GM21528 (cell line): Measurements from ENCODE around the gene TFB2M.
A peak's percentile ranks its signal among the peaks of the same experiment; 100 is the strongest.
"Not testable (repeated sequence)": the region's sequence is repeated elsewhere in the genome, so short reads cannot be mapped to it uniquely, and the experiment has no call there.

Source experiments
- ATAC-seq: cut with Tn5 transposase; IDR thresholded peaks from one replicate; pipeline ENCODE4 v1.9.1; 2021; ENCODE audit warnings: mild to moderate bottlenecking, moderate library complexity; ENCODE audit not compliant: unreplicated experiment, low FRiP score

TFB2M gene, protein sequence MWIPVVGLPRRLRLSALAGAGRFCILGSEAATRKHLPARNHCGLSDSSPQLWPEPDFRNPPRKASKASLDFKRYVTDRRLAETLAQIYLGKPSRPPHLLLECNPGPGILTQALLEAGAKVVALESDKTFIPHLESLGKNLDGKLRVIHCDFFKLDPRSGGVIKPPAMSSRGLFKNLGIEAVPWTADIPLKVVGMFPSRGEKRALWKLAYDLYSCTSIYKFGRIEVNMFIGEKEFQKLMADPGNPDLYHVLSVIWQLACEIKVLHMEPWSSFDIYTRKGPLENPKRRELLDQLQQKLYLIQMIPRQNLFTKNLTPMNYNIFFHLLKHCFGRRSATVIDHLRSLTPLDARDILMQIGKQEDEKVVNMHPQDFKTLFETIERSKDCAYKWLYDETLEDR

DNA sequence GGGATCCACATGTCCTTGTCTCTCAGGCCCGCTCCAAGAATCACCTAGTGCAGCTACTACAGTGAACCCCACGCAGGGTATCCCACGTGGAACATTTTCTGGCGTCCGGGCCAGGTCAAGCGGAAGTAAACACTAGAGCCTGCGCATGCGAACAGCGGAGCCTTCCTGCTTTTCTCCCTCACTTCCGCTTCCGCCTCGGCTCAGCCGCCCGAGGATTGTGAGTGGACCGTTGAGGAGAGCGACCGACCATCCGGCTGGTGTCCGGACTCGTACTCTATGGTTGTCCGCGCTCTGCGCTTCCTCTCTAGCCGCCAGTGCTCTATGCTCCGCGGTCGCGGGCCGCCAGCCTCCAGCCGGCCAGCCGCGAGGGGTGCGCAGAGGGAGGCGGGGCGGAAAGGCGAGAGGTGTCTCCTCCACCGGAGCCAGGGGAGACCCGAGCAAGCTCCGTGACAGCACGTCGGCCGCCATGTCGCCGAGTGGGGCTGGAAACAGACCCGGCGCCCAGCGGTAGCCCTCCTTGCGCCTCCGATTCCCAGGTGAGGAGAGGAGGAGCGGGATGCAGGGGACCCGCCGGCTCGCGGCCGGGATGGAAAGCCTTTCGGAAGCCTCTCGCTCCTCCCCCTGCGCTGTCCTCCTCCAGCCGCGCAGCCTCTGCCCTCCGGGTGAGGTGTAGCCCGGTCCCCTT lies at the start of gene TFB2M, which contains the start of gene CNST:
Gene TFB2M (minus strand): TSS at position 134 of the 685 bp plus-strand sequence. CDS start 123 bp downstream, at position 11.
Gene CNST (plus strand): TSS at position 329 of the 685 bp plus-strand sequence. CDS start 25,107 bp downstream, outside the sequence.
- ATAC-seq = peak; percentile 94

DNA sequence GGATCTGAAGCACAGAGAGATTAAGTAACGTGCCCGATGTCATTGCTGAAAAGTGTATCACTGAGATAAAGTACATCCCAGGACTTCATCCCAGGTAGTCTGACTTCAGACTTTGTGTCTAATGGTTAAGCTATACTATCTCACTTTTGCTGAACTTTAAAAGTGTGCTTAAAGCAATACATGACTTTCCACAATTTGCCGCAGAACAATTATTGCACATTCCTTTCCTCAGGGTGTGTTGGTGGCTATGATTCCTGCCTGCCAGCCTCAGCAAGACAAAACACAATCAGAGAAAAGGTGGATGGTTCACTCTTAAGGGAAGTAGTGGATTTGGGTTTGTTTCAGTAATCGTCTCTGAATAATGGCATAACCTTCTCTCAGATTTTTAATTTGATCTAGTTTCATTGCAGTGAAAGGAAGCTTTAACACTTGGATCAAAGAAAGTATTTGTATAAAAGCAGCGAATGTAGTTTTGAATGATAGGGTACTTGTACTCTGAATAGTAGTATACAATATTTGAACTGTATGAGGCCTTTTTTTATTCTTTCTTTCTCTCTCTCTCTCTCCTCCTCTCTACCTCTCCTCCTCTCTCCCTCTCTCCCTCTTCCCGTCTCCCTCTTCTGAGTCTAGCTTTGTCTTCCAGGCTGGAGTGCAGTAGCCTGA lies 47.2 kb upstream of the TFB2M start:
- ATAC-seq = no peak

DNA sequence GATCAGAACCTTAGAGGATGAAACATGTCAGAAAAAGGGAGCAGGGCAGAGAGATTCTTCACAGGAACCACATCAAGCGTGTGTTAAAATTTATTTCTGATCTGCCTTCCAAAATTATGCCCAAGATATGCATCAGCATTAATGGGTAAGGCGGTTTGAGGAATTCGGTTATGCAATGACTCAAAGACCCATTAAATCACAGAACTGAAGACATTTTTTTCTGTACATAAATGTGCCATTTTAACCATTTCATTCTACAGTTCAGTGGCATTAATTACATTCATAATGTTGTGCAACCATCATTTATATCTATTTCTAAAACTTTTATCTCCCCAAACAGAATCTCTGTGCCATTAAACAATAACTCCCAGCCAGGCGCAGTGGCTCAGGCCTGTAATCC lies 43.6 kb upstream of the TFB2M start:
- ATAC-seq = no peak

DNA sequence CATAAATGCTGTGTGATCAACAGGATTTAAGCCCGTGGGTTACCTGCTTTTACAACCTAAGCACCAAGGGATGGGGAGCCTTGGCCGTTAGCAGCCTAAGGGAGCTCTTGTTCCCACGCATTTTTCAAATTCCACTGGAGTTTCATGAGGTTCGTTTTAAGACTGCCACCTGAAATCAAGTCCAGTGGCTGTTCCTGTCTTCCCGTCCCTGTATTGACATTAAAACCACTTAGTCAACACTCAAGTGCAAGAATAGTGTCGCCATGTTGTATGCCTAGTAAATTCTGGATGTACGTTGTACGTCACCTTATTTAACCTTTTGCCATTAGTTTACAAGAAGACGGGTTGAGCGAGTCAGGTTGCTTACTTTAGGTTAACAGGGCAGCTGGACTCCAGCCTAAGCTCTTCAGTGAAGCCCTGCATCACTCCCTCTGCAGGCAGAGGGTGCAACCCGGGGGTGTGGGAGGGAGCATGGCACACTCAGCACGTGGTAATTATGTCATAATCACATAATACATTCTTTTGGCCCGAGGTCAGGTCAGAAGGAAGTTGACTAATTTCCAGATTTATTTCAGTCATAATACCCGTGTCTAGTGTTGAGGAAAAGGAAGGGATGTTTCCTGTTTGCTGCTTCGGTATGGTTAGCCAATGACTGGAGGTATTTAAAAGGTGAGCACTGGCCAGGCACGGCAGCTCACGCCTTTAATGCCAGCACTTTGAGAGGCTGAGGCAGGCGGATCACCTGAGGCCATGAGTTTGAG lies 42.7 kb upstream of the TFB2M start:
- no peak for ATAC-seq

DNA sequence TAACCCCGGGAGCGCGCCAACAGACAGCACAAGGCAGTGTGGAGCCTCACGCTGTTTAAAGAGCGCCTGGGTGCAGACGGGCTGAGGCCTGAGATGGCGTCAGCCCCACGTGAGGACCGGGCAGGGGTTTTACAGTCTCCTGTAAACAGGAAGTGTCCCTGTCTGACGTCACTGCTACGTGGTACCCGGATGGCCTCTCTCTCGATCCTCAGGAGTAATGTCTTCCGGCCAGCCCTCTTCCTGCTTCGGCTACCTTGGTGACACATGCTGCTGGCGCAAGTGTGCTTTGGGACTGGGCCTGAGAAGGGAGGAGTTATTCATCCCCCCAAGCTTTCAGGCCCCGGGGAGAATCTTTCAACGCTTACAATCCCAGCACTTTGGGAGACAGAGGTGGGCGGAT lies 41.4 kb upstream of the TFB2M start:
- ATAC-seq = no peak

DNA sequence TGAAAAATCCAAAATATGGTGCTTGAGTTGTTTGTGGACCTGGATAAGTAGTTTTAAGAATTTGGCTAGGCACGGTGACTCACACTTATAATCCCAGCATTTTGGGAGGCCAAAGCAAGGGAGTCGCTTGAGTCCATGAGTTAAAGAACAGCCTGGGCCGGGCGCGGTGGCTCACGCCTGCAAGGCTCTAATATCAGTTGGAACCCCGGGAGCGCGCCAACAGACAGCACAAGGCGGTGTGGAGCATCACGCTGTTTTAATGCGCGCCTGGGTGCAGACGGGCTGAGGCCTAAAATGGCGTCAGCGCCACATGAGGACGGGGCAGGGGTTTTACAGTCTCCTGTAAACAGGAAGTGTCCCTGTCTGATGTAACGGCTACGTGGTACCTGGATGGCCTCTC lies 39.2 kb upstream of the TFB2M start:
- not testable (repeated sequence) for ATAC-seq

DNA sequence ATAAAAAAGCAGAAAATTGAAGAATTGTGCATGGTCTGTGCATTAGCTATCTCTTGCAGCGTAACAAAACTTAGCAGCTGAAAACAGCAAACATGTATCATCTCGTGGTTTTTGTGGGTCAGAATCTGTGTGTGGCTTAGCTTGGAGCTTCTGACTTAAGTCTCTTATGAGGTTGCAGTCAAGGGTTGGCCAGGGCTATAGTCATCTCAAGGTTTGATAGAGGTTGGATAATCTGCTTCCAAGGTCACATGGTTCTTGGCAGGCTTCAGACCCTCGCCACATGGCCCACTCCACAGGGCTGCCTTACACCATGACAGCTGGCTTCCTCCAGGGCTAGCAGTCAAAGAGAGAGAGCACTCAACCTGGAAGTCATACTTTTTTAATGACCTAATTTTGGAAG lies 36.1 kb upstream of the TFB2M start:
- ATAC-seq = no peak

DNA sequence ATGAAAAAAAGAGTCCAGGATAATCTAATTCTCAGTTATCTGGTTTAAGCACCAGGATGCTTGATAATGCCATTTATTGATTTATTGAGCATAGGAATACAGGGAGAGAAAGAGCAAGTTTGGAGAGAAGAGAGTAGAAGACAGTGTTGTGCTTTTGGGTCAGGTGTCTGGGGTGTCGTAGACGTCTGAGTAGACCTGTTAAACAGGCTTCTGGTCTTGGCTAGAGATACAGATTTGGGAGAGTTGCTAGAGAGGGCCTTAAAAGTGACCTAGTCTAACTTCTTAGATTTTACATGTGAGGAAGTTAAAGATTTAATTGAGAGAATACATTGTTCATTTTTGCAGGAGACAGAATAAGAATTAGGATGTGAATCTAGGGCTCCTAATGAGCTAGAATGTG lies 34.5 kb upstream of the TFB2M start:
- no peak for ATAC-seq

DNA sequence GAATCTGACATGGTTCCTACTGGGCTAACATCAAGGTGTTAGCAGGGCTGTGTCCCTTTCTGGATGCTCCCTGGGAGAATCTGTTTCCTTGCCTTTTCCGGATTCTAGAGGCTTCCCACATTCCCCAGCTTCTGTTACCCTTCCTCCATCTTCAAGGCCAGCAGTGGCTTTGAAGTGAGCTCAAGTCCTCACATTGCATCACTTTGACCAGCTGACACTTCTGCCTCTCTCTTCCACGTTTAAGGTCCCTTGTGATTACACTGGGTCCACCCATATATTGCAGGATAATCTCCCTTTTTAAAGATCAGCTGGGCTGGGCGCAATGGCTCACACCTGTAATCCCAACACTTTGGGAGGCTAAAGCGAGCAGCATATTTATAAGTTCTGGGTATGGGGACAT lies 33.3 kb upstream of the TFB2M start:
- ATAC-seq = no peak

DNA sequence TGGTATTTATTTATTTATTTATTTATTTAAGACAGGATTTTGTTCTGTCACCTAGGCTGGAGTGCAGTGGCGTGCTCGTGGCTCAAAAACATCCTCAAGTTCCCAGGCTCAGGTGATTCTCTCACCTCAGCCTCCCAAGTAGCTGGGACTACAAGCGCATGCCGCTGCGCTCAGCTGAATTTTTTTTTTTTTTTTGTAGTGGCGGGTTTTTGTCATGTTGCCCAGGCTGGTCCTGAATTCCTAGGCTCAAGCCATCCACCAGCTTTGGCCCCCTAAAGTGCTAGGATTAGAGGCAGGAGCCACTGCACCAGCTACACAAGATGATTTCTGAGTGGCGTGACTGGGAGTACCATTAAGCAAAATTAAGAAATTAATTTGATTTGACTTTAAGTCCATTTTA lies 31.9 kb upstream of the TFB2M start:
- ATAC-seq = no peak

DNA sequence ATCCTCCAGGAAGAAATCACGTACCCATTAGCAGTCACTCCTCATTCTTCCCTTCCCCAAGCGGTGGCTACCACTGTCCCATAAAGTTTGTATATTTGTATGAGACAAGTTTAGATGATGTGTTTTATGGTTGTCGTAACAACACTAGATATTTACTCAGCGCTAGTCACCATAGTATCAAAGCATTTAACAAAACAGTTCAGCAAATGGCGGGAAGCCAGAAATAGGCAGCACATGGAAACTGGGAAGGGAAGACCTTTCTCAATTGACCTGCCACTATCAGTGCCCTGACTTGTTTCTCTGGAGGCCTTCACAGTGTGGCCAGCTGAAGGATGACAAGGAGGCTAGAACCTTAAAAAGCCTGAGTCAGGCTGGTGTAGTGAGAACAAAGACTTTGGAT lies 31.3 kb upstream of the TFB2M start:
- no peak for ATAC-seq

DNA sequence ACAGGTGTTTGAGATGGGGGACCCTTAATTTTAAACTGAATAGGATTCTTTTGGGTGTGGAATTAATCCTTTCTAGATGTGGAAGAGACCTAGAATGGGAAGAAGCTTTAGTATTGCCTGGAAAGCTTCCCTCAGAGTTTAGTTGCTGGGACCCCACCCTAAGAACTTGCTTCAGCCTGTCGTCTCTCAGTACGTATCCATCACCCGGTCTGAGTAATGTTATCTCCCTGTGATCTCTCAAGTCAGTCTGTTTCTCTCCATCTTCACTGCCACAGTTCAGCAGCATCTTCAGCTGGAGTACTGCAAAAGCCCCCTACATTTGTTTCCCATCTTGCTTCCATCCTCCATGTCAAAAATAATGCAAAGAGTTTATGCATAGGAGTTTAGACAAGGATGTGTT lies 29.1 kb upstream of the TFB2M start:
- ATAC-seq = no peak

DNA sequence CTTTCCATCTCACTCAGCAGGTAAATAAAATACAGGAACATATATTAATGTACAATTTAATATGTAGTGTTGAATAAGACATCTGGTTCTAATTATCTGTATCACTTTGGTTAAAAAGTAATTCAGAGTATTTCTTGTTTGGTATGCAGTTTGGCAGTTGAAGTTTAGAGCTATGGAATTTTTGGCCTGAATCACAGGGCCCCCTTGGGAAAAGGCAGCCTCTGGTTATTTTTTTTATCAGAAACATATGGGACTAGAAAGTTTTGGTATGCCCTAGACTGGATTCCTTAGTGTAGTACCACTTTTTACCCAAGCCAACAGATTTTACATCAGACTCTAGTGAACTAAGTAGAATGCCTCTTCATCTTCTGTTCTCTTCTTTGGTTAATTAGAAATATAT lies 26.6 kb upstream of the TFB2M start:
- ATAC-seq = no peak

DNA sequence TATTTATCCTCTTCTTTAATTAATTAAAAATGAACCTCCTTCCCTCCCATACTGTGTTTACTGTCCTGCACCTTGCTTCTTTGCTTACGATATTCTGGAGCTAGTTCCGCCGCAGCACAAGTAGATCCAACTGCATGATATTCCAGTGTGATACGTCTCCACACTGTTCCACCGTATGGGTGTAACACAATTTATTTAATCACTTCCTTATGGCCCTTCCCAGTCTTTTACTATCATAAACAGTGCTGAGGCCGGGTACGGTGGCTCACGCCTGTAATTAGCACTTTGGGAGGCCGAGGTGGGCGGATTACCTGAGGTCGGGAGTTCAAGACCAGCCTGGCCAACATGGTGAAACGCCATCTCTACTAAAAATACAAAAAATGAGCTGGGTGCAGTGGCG lies 25.9 kb upstream of the TFB2M start:
- ATAC-seq = no peak

DNA sequence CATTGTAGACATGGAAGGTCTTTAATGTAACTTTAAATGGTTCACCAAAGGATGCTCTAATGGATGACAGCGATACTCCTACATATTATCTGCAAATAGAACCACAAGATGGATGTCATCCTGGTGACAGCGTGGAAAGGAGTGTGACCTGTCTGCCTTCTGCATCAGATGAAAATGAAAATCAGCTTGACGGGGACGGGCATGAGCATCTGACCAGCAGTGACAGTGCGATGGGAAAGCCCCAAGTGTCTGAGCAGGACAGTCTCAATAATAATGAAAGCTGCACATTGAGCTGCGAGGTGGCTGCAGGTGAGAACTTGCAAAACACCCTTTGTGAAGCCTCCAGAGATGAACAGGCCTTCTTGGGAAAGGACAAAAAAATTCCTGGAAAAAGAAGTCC lies 25.4 kb upstream of the TFB2M start:
- peak; percentile 92 for ATAC-seq

DNA sequence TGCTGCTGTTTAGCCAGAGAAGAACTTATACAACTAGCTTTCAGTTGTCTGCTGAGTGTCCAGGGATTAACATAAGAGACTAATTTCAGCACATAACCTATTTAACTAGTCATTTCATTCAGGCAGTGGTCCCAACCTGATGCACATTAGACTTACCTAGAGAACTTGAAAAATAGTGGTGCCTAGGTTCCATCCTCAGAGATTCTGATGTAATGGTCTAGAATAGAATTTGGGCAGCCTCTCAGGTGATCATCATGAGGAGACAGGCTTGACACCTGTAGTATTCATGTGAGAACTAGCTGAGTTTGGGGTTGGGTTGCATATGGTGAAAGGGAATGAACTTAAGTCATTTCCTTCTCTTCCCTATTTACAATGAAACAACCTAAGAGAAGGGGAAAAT lies 25.0 kb upstream of the TFB2M start:
- ATAC-seq = peak; percentile 28

DNA sequence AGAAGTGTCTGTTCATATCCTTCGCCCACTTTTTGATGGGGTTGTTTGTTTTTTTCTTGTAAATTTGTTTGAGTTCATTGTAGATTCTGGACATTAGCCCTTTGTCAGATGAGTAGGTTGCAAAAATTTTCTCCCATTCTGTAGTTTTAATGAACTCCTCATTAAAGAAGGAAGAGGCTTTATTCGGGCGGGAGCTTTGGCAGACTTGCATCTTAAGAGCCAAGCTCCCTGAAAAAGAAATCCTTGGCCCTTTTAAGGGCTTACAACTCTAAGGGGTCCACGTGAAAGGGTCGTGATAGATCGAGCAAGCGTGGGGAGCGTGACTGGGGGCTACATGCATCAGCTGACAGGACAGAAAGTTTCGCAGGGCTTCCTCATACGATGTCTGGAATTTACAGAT lies 23.9 kb upstream of the TFB2M start:
- not testable (repeated sequence) for ATAC-seq

DNA sequence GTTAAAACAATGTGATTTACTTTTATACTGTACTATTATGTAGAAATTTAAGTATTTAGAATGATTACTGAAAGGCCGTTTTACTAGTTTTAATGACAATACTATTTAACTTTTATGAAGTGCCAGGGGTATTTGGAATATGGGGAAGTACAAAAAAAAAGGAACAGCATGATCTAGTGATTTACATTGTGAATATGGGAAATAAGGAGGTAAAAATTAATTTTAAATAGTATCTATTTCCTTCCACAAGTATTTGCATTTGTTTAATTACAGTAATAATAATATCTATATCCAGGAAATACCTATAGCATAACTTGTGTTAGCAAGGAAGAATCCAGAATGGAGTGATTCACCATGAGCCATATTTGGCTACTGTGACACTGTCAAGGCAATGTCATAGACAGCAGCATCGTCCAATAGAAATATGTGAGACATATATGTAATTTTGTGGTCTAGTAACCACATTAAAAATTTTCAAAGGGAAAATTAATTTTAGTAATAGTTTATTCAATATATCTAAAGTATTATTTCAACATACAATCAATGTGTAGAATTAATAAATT lies 22.2 kb upstream of the TFB2M start:
- ATAC-seq = no peak

DNA sequence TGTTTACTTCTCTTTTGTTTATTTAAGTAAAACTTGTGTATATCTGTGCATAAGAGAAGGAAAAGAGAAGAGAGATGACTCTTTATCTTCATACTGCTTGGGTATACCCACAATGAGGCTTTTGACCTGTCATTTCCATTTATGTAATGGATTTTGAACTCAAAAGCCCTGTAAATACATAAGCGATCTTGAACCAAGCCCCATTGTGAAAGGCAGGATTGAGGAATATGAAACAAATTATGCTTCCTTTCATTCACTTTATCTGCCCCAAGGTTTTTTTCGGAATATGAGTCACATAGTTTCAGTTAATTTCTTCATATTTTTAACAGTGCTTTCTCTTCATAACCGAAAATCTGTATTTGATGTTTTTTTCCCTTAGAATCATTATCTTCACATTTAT lies 21.5 kb upstream of the TFB2M start:
- ATAC-seq = no peak

DNA sequence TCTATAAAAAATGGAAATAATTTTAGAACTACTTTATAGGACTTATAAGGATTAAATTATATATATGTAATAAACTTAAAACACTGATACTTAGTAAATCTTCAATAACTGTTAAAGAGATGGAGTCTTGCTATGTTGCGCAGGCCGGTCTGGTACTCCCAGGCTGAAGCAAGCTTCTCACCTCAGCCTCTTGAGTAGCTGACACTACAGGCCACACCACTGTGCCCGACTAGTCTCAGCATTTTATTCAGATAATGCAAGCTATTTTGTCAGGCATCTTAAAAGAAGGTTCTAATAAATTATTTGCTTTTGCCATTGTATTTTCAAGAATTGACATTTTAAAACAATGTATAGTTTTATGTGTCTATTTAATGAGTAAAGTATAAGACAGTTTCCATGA lies 21.0 kb upstream of the TFB2M start:
- ATAC-seq = no peak
